GM21737 (cell line): Measurements from ENCODE around the gene STAC.
"Not testable (repeated sequence)": the region's sequence is repeated elsewhere in the genome, so short reads cannot be mapped to it uniquely, and the experiment has no call there.

ENCODE experiments used
- ATAC-seq: cut with Tn5 transposase; IDR thresholded peaks from one replicate; pipeline ENCODE4 v1.9.1; 2021; ENCODE audit warnings: mild to moderate bottlenecking, moderate library complexity; ENCODE audit not compliant: unreplicated experiment

The STAC gene

DNA sequence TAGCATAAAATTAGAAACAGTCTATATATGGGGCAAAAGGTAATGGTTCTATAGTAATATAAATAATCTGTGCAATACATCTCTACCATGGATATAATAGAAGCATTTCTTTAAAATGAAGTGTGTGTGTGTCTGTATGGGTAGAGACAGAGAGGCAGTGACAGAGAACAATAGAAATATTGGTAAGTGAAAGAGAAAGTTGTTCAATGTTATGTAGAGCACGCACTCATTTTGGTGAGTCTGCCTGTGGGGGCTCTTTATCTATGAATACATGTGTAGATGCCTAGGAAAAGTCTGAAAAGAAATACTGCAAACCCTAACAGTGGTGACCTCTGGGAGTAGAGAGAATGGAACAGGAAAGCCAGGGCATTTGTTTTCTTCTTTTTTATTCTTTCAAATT is 182.6 kb downstream of the STAC start:
- no peak for ATAC-seq

GRCh38 chr3:36575241-36575640 is 194.9 kb downstream of the STAC start:
- ATAC-seq, result no peak

DNA sequence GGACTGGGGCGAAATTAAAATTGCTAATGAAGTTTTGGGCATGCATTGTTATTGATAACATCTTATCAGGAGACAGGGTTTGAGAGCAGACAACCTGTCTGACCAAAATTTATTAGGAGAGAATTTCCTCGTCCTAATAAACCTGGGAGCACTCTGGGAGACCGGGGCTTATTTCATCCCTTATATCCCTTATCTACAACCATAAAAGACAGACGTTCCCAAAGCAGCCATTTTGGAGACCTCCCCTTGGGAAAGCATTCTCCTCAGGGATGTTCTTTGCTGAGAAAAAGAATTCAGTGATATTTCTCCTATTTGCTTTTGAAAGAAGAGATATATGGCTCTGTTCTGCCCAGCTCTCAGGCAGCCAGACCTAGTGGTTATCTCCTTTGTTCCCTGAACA is 198.1 kb downstream of the STAC start:
- not testable (repeated sequence) for ATAC-seq

- ATAC-seq, result no peak
Measured at GRCh38 chr3:36579746-36580145, 199.4 kb downstream of the STAC start.

DNA sequence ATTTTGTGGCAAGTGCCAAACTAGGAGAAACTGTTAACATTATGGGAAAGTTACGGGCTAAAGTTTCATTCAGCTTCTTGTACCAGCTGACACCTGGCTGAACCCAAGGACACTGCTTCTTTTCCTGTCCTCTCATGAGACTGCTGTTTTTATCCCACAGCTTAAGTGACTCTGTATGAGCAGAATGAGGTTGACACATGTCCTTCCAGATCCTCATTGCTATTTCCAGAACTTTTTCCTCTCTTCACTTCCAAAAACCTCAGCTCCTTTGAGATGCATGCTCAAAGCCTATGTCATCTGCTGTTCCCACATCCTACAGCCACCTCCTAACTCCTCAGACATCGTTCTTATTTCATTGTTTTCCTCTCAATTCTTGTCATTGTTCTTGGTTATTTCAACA is 200.4 kb downstream of the STAC start:
- ATAC-seq, result no peak

DNA sequence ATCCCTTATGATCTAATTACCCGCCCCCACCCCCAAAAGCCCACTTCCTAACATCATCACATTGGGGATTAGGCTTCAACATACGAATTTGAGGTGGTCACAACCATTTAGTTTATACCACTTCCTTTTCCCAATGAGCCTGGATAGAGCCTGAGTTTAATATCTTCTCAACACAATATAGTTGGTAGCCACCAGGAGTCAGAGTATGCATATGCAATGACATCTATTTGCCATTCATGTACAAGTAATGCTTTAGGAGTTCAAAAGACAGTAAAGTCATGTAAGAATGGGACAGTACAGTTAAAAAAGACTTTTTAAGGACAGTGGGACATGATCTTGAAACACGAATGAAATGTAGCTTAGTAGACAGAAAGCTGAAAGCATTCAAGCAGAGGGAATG is 211.7 kb downstream of the STAC start:
- ATAC-seq, result no peak

GRCh38 chr3:36595511-36595910 is 215.2 kb downstream of the STAC start:
- ATAC-seq, result no peak

DNA sequence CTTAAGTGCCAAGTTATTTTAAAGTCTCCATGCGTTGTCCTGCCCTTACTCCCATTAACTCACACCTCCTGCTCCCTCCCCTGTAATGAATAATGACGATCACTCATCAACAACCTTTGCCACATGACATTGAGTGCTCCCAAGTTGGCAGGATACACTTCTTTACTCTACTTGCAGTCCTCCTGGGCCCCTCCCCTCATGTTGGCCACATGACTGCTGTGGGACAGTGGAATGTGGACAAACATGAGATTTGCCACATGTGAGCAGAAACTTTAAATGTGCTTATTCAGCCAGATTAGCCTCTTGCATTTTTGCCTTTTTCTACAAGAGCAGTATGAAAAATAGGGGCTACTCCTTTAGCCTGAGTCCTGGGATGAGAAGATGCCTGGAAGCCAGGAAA is 216.1 kb downstream of the STAC start:
- ATAC-seq, result no peak

- no peak for ATAC-seq
Measured at GRCh38 chr3:36597422-36597821, 217.1 kb downstream of the STAC start.
